ENCODE data around the gene SLC15A5. TPM values are rescaled to one million over a fixed set of nuclear protein-coding genes. Genes with fewer than 3 reads are reported as not detected.

The SLC15A5 gene
- total RNA-seq, 4 donors from 2014 or later = not detected

DNA sequence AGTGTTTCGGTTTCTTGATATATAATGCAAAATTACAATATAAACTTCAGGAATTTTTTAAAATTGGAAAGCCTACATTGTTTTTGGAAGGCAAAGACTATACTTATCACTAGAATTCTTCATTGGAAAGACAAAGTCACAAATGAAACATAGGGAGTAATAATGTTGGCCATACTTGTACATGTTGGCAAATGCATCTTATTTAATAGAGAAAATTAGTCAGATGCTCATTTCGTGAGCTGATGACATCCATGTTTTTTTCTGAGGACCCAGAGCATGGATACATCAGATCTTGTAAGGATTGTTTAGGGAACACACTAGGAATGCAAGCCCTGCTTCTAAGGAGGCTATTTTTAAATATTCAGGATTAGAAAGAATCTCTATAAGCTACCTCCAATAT lies 4.6 kb upstream of the SLC15A5 start:
- Histone ChIP-seq H3K27ac (no peak overlapping the region), H3K36me3 (no peaks in the 10 kb centered on the region), H3K4me1 (no peaks in the 10 kb centered on the region), H3K9me3 (no peaks in the 10 kb centered on the region), H3K4me3 (no peak overlapping the region), H3K27me3 (no peaks in the 10 kb centered on the region)
- TF ChIP-seq, protein P1, sequence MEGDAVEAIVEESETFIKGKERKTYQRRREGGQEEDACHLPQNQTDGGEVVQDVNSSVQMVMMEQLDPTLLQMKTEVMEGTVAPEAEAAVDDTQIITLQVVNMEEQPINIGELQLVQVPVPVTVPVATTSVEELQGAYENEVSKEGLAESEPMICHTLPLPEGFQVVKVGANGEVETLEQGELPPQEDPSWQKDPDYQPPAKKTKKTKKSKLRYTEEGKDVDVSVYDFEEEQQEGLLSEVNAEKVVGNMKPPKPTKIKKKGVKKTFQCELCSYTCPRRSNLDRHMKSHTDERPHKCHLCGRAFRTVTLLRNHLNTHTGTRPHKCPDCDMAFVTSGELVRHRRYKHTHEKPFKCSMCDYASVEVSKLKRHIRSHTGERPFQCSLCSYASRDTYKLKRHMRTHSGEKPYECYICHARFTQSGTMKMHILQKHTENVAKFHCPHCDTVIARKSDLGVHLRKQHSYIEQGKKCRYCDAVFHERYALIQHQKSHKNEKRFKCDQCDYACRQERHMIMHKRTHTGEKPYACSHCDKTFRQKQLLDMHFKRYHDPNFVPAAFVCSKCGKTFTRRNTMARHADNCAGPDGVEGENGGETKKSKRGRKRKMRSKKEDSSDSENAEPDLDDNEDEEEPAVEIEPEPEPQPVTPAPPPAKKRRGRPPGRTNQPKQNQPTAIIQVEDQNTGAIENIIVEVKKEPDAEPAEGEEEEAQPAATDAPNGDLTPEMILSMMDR (IDR thresholded peaks at IDR 0.05) = no peak
- no peak for TF ChIP-seq POLR2A (IDR thresholded peaks at IDR 0.05)
- DNase-seq = no peak

DNA sequence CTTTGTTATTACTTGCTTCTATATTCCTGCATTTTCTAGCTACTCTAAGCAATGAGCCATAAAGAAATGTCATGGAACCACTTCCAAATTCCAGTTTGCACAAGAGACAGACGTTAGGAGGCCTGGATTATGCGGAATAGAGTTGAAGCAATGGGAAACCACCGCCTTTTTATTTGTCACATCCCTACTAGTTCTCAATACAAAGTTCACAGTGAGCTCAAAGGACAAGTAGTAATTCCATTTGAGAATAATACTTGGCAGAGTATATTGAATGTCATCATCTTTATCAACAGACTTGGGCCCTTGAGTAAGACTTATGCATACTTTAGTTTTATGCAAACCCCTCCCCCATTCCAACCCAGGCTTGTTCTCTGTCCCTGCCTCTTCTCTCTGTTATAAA lies 3.7 kb upstream of the SLC15A5 start:
- peak overlapping the region in 2 of 4 donors; percentile 20 to 71 for H3K27ac ChIP-seq

DNA sequence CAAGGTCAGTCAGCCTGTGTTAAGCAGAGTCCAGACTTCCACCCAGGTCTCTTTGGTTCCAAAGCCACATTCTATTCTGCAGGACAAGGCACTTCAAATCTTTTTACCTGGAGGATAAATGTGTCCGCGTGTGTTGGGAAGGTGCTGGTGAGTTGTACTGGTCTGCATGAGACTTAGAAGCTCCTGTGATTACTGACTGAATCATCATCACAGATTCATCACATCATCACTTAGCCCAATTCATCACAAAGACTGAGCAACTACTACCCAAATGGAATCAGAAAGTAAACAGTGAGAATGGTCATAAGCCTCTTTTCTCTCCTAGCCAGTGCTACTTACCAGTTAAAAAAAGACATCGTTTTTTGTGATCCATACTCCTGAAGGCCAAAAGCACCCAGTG lies 5.3 kb downstream of the SLC15A5 start:
- Histone ChIP-seq H3K9me3 (no peaks in the 10 kb centered on the region), H3K27me3 (no peaks in the 10 kb centered on the region), H3K4me3 (no peak overlapping the region), H3K27ac (no peak overlapping the region), H3K36me3 (no peaks in the 10 kb centered on the region), H3K4me1 (no peaks in the 10 kb centered on the region)
- no peak for DNase-seq
- TF ChIP-seq, protein P1 (IDR thresholded peaks at IDR 0.05) = no peak
- no peak for TF ChIP-seq POLR2A (IDR thresholded peaks at IDR 0.05)

More for the DNA sequence above, 3.7 kb upstream of the SLC15A5 start:
- DNase-seq = peak in 1 of 3 donors; percentile 45
- H3K27me3 ChIP-seq = no peaks in the 10 kb centered on the region
- no peak for TF ChIP-seq POLR2A (IDR thresholded peaks at IDR 0.05)
- TF ChIP-seq, protein P1 (IDR thresholded peaks at IDR 0.05) = no peak
- H3K4me1 ChIP-seq = no peaks in the 10 kb centered on the region
- H3K36me3 ChIP-seq = no peaks in the 10 kb centered on the region
- H3K4me3 ChIP-seq = no peak overlapping the region
- no peaks in the 10 kb centered on the region for H3K9me3 ChIP-seq

DNA sequence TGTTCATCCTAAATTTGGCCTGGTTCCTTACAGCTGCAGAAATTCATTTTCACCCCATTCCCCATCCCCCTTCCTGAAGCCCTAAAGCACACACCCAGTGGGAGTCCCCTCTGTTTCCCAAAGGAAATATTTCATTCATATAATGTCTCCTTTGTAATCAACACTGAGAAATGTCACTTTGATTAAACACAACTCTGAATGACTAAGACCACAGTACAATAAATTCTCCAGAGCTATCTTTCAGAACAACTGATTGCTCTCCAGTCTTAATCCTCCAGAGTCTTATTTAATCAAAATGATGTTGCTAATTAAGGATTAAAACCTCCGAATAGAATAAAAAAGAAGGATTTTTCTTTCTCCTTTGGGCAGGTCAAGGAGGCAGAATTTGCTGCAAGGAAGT lies 6.4 kb downstream of the SLC15A5 start:
- DNase-seq = no peak
- Histone ChIP-seq H3K4me1 (no peaks in the 10 kb centered on the region), H3K36me3 (no peaks in the 10 kb centered on the region), H3K4me3 (no peak overlapping the region), H3K27me3 (no peaks in the 10 kb centered on the region), H3K27ac (no peak overlapping the region), H3K9me3 (no peaks in the 10 kb centered on the region)
- no peak for TF ChIP-seq POLR2A (IDR thresholded peaks at IDR 0.05)
- TF ChIP-seq, protein P1 (IDR thresholded peaks at IDR 0.05) = no peak

DNA sequence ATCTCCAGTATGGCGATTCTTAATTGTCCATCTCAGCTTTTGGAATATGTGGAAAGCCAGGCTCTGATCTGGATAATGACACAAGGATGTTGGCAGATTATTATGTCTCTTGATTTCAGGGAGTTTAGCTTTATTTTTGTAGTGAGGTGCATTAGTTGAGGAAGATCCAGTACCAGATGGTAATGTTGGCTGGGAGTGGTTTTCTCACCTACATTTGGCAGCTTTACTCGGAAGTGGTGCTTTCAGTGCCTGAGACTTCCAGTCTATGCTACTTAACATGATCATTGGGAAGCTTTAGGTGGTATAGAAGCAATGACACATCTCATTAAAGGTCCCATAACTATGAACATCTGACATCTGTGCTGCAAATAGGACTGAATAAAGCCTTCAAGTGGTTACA lies 7.5 kb downstream of the SLC15A5 start:
- H3K9me3 ChIP-seq = no peaks in the 10 kb centered on the region
- H3K4me1 ChIP-seq = no peaks in the 10 kb centered on the region
- H3K27ac ChIP-seq = no peak overlapping the region
- no peaks in the 10 kb centered on the region for H3K27me3 ChIP-seq
- no peak for DNase-seq
- H3K4me3 ChIP-seq = no peak overlapping the region
- TF ChIP-seq, protein P1 (IDR thresholded peaks at IDR 0.05) = no peak
- no peaks in the 10 kb centered on the region for H3K36me3 ChIP-seq

DNA sequence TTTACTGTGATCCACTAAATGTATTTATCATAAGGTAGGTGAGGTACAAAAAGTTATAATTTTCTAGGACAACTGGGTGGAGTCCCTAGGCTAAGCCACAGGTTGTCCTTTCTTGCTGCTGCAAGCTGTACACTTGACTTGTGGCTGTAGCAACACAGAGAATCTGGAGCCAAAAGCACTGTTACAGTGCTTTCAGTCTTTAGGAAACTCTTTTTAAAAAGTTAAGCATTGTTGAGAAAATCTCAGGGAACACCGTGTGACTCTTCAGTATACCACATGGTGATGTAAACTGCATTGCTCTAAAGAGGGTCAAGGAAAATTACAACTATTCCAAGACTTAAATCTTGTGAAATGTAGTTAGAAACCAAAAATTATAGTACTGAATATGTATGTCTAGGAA lies 11.4 kb downstream of the SLC15A5 start:
- Histone ChIP-seq H3K36me3 (no peaks in the 10 kb centered on the region), H3K4me3 (no peak overlapping the region), H3K4me1 (no peaks in the 10 kb centered on the region), H3K27ac (no peak overlapping the region), H3K27me3 (no peaks in the 10 kb centered on the region), H3K9me3 (peaks cover 0 to 7% (median 0%) of the 10 kb centered on the region in 4 donors)
- DNase-seq = no peak
- TF ChIP-seq, protein P1 (IDR thresholded peaks at IDR 0.05) = no peak
- TF ChIP-seq POLR2A (IDR thresholded peaks at IDR 0.05) = no peak

Measured in Peyer's patch (tissue), 4 donors.